A673 (cell line): ENCODE results near the gene COLEC12.

ENCODE experiments used
- CTCF ChIP-seq: fragments of 300-800, 200-600 bp; sonication (generic); conservative IDR thresholded peaks from 2 replicates; pipeline ENCODE4 v1.5.1; 2017; ENCODE audit warnings: low read depth, mild to moderate bottlenecking, antibody characterized with exemption, low read length, moderate library complexity, mixed read lengths
- EZH2 ChIP-seq: fragments of 200-600 bp; sonication (generic); IDR thresholded peaks from 2 replicates; pipeline ENCODE4 v1.6.1; 2017; ENCODE audit warnings: borderline replicate concordance, low read depth, mild to moderate bottlenecking, mixed read lengths, antibody characterized with exemption, low read length; ENCODE audit not compliant: poor library complexity, severe bottlenecking

GRCh38 chr18:495017-495416 lies 5.5 kb downstream of the COLEC12 start:
- TF ChIP-seq CTCF, result no peak
- TF ChIP-seq EZH2, result no peak
